22Rv1 (cell line): Measurements from ENCODE around the gene ANKRD13A.

Experiments
- ZFX ChIP-seq: fragments of 450-650 bp; IDR thresholded peaks from 2 replicates; pipeline ENCODE4 v1.6.1; 2017; ENCODE audit warnings: antibody characterized with exemption, borderline replicate concordance
- TF ChIP-seq, protein P1 (sequence below): fragments of 450-650 bp; IDR thresholded peaks from 2 replicates; pipeline ENCODE4 v1.5.1; 2017; ENCODE audit warnings: mild to moderate bottlenecking

DNA sequence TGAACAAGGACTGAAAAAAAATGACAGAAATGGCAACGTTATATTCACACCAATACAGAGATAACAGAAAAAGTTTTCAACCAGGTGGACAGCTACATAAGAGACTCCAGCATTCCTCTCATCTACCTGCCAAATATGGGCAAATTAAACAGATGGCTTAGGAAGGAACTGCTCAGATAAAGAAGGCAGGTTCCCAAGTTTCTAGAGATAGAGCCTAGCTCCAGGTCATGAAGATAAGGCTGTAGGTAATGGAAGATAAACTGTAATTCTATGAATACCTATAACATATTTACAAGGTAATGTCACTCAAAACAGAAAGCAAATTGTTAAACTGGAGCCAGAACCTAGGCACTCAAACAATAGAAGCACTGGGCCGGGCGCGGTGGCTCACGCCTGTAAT is 45.6 kb upstream of the ANKRD13A start:
- TF ChIP-seq, protein P1, sequence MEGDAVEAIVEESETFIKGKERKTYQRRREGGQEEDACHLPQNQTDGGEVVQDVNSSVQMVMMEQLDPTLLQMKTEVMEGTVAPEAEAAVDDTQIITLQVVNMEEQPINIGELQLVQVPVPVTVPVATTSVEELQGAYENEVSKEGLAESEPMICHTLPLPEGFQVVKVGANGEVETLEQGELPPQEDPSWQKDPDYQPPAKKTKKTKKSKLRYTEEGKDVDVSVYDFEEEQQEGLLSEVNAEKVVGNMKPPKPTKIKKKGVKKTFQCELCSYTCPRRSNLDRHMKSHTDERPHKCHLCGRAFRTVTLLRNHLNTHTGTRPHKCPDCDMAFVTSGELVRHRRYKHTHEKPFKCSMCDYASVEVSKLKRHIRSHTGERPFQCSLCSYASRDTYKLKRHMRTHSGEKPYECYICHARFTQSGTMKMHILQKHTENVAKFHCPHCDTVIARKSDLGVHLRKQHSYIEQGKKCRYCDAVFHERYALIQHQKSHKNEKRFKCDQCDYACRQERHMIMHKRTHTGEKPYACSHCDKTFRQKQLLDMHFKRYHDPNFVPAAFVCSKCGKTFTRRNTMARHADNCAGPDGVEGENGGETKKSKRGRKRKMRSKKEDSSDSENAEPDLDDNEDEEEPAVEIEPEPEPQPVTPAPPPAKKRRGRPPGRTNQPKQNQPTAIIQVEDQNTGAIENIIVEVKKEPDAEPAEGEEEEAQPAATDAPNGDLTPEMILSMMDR = no peak
- no peak for TF ChIP-seq ZFX
